ENCODE data around the gene RAB26.

DNA sequence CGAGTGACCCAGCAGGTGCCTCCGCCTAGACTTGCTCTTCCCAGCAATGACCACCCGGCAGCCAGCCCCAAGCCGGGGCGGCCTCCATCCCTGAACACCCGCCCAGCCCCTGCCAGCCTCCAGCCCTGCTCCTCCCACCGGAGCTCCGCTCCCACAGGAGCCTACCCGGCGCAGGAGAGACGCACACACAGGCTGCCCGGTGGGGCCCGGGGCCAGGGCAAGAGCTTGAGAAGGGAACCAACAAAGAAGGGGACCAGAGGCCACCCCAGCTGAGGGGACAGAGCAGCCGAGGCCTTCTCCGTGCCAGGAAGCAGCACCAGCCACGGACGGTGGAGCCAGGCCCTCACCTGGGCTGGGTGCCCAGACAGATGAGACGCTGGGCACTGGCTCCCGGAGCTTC lies 26.6 kb upstream of the RAB26 start:
- TF ChIP-seq, protein P1, sequence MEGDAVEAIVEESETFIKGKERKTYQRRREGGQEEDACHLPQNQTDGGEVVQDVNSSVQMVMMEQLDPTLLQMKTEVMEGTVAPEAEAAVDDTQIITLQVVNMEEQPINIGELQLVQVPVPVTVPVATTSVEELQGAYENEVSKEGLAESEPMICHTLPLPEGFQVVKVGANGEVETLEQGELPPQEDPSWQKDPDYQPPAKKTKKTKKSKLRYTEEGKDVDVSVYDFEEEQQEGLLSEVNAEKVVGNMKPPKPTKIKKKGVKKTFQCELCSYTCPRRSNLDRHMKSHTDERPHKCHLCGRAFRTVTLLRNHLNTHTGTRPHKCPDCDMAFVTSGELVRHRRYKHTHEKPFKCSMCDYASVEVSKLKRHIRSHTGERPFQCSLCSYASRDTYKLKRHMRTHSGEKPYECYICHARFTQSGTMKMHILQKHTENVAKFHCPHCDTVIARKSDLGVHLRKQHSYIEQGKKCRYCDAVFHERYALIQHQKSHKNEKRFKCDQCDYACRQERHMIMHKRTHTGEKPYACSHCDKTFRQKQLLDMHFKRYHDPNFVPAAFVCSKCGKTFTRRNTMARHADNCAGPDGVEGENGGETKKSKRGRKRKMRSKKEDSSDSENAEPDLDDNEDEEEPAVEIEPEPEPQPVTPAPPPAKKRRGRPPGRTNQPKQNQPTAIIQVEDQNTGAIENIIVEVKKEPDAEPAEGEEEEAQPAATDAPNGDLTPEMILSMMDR (IDR thresholded peaks at IDR 0.05): no peak
- no peak for TF ChIP-seq EZH2 (IDR thresholded peaks at IDR 0.05)
- no peak for TF ChIP-seq EZH2phosphoT487 (IDR thresholded peaks at IDR 0.05)

Data from neural progenitor cell (in vitro differentiated cells).